Mesothelial cell of epicardium (in vitro differentiated cells): Measurements from ENCODE around the gene LDHB. TPM values are rescaled to one million over a fixed set of nuclear protein-coding genes. Genes with fewer than 3 reads are reported as not detected.
"Not testable (repeated sequence)": the region's sequence is repeated elsewhere in the genome, so short reads cannot be mapped to it uniquely, and the experiment has no call there.

Source experiments
- DNase-seq, 2 experiments: peaks; one replicate each; pipeline ENCODE4 v3.0.0; 2021; ENCODE audit warnings: low spot score in 2 of 2; ENCODE audit not compliant: unreplicated experiment in 2 of 2
- H3K27ac Mint-ChIP-seq: 2 replicates; pipeline ENCODE4 v1.8.0; 2021; ENCODE audit warnings: mixed read lengths
- H3K27me3 Mint-ChIP-seq: 2 replicates; pipeline ENCODE4 v1.8.0; 2021; ENCODE audit warnings: low read depth, mixed read lengths
- H3K36me3 Mint-ChIP-seq: 2 replicates; pipeline ENCODE4 v1.8.0; 2021; ENCODE audit warnings: mixed read lengths
- H3K4me1 Mint-ChIP-seq: 2 replicates; pipeline ENCODE4 v1.8.0; 2021; ENCODE audit warnings: mixed read lengths
- H3K4me3 Mint-ChIP-seq: 2 replicates; pipeline ENCODE4 v1.8.0; 2021; ENCODE audit warnings: mild to moderate bottlenecking, moderate library complexity, mixed read lengths
- H3K9me3 Mint-ChIP-seq: 2 replicates; pipeline ENCODE4 v1.8.0; 2021; ENCODE audit warnings: mixed read lengths
- total RNA-seq: library from RNA; stranded (reverse); gene quantifications from 3 replicates; pipeline ENCODE4 v1.2.1, GENCODE V29; 2021
- TF ChIP-seq, protein P1 (sequence below): fragments of 200-600 bp; sonication (generic); IDR thresholded peaks from one replicate; pipeline ENCODE4 v1.5.0; 2021; ENCODE audit warnings: antibody characterized with exemption; ENCODE audit not compliant: unreplicated experiment

Gene LDHB
- total RNA-seq, 1 donor from 2014 or later = 508 TPM

DNA sequence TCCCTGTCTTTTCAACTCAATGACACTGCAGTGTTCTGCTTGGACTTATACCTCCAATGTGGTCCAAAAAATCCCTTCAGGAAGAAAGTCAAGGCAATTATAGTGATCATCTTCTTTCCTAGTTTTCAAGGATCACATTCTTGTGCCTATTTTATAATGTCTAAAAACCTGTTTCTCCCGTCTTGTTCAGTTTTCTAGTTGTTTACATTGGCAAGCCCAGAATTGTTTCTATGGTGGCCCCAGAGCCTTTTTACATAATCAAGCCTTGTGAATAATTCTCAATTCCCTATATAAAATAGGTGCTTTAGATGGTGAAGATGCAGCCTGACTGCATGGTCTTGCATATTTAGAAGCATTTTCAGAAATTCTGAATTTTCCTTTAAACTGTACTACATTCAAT is 14.5 kb upstream of the LDHB start:
- no peak overlapping the region for H3K4me3 Mint-ChIP-seq
- no peak overlapping the region for H3K27ac Mint-ChIP-seq
- H3K36me3 Mint-ChIP-seq = no peaks in the 10 kb centered on the region
- no peaks in the 10 kb centered on the region for H3K9me3 Mint-ChIP-seq
- H3K27me3 Mint-ChIP-seq = peaks cover 71% of the 10 kb centered on the region
- TF ChIP-seq, protein P1, sequence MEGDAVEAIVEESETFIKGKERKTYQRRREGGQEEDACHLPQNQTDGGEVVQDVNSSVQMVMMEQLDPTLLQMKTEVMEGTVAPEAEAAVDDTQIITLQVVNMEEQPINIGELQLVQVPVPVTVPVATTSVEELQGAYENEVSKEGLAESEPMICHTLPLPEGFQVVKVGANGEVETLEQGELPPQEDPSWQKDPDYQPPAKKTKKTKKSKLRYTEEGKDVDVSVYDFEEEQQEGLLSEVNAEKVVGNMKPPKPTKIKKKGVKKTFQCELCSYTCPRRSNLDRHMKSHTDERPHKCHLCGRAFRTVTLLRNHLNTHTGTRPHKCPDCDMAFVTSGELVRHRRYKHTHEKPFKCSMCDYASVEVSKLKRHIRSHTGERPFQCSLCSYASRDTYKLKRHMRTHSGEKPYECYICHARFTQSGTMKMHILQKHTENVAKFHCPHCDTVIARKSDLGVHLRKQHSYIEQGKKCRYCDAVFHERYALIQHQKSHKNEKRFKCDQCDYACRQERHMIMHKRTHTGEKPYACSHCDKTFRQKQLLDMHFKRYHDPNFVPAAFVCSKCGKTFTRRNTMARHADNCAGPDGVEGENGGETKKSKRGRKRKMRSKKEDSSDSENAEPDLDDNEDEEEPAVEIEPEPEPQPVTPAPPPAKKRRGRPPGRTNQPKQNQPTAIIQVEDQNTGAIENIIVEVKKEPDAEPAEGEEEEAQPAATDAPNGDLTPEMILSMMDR = no peak
- peaks cover 12% of the 10 kb centered on the region for H3K4me1 Mint-ChIP-seq
- DNase-seq = no peak

DNA sequence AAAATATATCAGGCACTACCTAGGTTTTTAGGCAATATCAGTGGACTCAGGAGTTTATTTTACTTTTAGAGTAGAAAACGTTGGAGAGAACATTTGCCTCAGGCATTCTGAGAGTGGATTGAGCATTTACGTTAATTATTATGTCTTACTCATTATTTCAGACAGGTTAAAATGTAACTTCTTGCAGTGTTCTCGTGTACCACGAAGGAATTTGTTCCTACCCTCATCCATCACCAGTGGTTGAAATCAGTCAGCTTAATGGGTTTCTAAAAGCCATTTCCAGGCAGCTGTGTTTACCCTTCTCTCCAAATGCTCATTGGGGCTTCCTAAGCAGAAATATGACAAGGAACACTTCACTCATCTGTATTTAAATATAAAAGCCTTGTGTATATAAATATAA is 9.1 kb upstream of the LDHB start:
- Mint-ChIP-seq H3K27me3 (peaks cover 69% of the 10 kb centered on the region), H3K9me3 (no peaks in the 10 kb centered on the region), H3K4me3 (no peak overlapping the region), H3K27ac (no peak overlapping the region), H3K4me1 (peaks cover 9% of the 10 kb centered on the region), H3K36me3 (no peaks in the 10 kb centered on the region)
- TF ChIP-seq, protein P1 = no peak
- DNase-seq = no peak

DNA sequence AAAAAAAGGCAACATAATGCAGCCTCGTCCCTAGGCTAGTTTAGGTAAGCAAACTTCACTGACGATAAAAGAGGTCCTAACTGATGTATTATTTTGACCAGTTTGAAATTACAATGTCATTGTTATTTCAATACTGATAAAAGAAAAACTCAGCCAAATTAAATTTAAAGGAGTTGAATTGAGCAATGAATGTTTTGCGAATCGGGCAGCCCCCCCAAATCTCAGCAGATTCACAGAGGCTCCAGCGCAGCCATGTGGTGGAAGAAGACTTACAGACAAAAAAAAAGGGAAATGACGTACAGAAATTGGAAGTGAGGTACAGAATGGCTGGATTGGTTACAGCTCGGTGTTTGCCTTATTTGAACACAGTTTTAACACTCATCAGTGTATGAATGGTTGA is 8.2 kb upstream of the LDHB start:
- Mint-ChIP-seq H3K4me1 (peaks cover 7% of the 10 kb centered on the region), H3K36me3 (no peaks in the 10 kb centered on the region), H3K9me3 (no peaks in the 10 kb centered on the region), H3K27ac (no peak overlapping the region), H3K27me3 (peaks cover 65% of the 10 kb centered on the region), H3K4me3 (no peak overlapping the region)
- no peak for DNase-seq
- TF ChIP-seq, protein P1 = no peak

DNA sequence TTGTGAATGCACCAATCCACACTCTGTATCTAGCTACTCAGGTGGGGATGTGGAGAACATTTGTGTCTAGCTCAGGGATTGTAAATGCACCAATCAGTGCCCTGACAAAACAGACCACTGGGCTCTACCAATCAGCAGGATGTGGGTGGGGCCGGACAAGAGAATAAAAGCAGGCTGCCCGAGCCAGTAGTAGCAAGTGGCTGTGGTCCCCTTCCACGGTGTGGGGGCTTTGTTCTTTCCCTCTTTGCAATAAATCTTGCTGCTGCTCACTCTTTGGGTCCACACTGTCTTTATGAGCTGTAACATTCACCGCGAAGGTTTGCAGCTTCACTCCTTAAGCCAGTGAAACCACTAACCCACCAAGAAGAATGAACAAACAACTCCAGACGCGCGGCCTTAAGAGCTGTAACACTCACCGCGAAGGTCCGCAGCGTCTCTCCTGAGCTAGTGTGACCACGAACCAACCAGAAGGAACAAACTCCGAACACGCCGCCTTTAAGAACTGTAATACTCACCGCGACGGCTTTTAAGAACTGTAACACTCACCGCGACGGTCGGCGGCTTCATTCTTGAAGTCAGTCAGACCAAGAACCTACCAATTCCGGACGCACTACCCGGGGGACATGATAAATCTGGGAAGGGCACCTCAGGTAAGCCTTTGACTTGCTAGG is 4.6 kb upstream of the LDHB start:
- TF ChIP-seq, protein P1 = no peak
- DNase-seq = no peak
- peaks cover 56% of the 10 kb centered on the region for H3K27me3 Mint-ChIP-seq
- no peaks in the 10 kb centered on the region for H3K36me3 Mint-ChIP-seq
- H3K4me3 Mint-ChIP-seq = no peak overlapping the region
- H3K9me3 Mint-ChIP-seq = no peaks in the 10 kb centered on the region
- H3K4me1 Mint-ChIP-seq = peaks cover 8% of the 10 kb centered on the region
- H3K27ac Mint-ChIP-seq = no peak overlapping the region

DNA sequence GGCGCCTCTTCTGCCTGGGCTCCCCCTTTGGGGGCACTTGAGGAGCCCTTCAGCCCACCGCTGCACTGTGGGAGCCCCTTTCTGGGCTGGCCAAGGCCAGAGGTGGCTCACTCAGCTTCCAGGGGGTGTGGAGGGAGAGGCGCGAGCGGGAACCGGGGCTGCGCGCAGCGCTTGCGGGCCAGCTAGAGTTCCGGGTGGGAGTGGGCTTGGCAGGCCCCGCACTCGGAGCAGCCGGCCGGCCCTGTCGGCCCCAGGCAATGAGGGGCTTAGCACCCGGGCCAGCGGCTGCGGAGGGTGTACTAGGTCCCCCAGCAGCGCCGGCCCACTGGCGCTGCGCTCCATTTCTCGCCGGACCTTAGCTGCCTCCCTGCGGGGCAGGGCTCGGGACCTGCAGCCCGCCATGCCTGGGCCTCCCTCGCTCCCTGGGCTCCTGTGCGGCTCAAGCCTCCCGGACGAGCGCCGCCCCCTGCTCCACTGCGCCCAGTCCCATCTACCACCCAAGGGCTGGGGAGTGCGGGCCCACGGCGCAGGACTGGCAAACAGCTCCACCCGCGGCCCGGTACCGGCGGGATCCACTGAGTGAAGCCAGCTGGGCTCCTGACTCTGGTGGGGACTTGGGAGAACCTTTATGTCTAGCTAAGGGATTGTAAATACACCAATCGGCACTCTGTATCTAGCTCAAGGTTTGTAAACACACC is 3.9 kb upstream of the LDHB start:
- not testable (repeated sequence) for H3K4me3 Mint-ChIP-seq, H3K36me3 Mint-ChIP-seq, DNase-seq, H3K9me3 Mint-ChIP-seq, H3K27ac Mint-ChIP-seq, H3K4me1 Mint-ChIP-seq
- peaks cover 54% of the 10 kb centered on the region for H3K27me3 Mint-ChIP-seq

DNA sequence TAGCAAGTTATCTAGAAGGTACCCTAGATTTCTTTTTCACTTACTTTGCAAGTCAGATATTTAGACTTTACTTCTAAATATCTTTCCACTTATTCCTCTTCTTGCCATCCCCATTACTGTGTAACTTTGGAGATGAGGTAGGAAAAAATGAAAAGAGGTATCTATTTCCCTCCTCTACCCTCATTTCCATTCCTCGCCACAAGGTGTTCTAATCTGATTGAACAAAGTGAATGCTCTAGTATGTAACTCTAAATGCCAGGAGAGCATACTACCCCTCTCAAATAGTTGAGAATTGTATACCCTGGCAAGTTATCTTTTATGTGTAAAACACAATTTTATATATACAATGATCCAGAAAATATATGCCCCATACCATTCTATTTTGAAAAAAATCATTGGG is 1.7 kb upstream of the LDHB start:
- Mint-ChIP-seq H3K4me1 (peaks cover 21% of the 10 kb centered on the region), H3K27ac (no peak overlapping the region), H3K27me3 (peaks cover 39% of the 10 kb centered on the region), H3K36me3 (no peaks in the 10 kb centered on the region), H3K9me3 (no peaks in the 10 kb centered on the region), H3K4me3 (no peak overlapping the region)
- TF ChIP-seq, protein P1 = peak; percentile 30
- no peak for DNase-seq
